ENCODE measurements around the gene MBP.

Gene MBP

GRCh38 chr18:77133835-77134496 is 1.4 kb upstream of the MBP start:
- DNase-seq (ENCODE audit: low read depth, low spot score), result no peak

GRCh38 chr18:77133051-77133834 is 660 bp upstream of the MBP start:
- DNase-seq (ENCODE audit: low read depth, low spot score), result peak; percentile 37

GRCh38 chr18:77131652-77132368 is 773 bp downstream of the MBP start:
- DNase-seq (ENCODE audit: low read depth, low spot score), result peak; percentile 70

- peak; percentile 62 for DNase-seq (ENCODE audit: low read depth, low spot score)
Measured at GRCh38 chr18:77131100-77131651, 1.4 kb downstream of the MBP start.

- no peak for DNase-seq (ENCODE audit: low read depth, low spot score)
Measured at GRCh38 chr18:77130229-77131099, 2.1 kb downstream of the MBP start.

GRCh38 chr18:77129150-77129551 is 3.4 kb downstream of the MBP start:
- DNase-seq (ENCODE audit: low read depth, low spot score), result peak; percentile 96

GRCh38 chr18:77127769-77128671 is 4.6 kb downstream of the MBP start:
- DNase-seq (ENCODE audit: low read depth, low spot score), result peak; percentile 92

GRCh38 chr18:77124452-77124922 is 8.1 kb downstream of the MBP start:
- peak; percentile 55 for DNase-seq (ENCODE audit: low read depth, low spot score)

GRCh38 chr18:77123320-77124231 is 9.0 kb downstream of the MBP start:
- no peak for DNase-seq (ENCODE audit: low read depth, low spot score)

GRCh38 chr18:77121523-77121922 is 11.1 kb downstream of the MBP start:
- DNase-seq (ENCODE audit: low read depth, low spot score), result no peak

GRCh38 chr18:77119851-77120491 is 12.6 kb downstream of the MBP start:
- no peak for DNase-seq (ENCODE audit: low read depth, low spot score)

GRCh38 chr18:77119101-77119850 is 13.3 kb downstream of the MBP start:
- DNase-seq (ENCODE audit: low read depth, low spot score), result no peak

- DNase-seq (ENCODE audit: low read depth, low spot score), result no peak
Measured at GRCh38 chr18:77118256-77119090, 14.1 kb downstream of the MBP start.

- DNase-seq (ENCODE audit: low read depth, low spot score), result no peak
Measured at GRCh38 chr18:77116201-77117080, 16.1 kb downstream of the MBP start.

- no peak for DNase-seq (ENCODE audit: low read depth, low spot score)
Measured at GRCh38 chr18:77115192-77115953, 17.2 kb downstream of the MBP start.
